ENCODE measurements around the gene NFIB. TPM values are rescaled to one million over a fixed set of nuclear protein-coding genes. Genes with fewer than 3 reads are reported as not detected.

Gene NFIB
- total and polyA plus RNA-seq, 2 donors from 2014 or later: 15.6 to 112 TPM

GRCh38 chr9:14191512-14191911 is 122.4 kb downstream of the NFIB start:
- Histone ChIP-seq H3K9me3 (ENCODE audit: control insufficient read depth in 2 of 3, insufficient read depth in 1 of 3, low read length in 3 of 3) (no peaks in the 10 kb centered on the region), H3K4me1 (ENCODE audit: control insufficient read depth in 2 of 3, insufficient read depth in 2 of 3, low read depth in 1 of 3, low read length in 3 of 3) (no peaks in the 10 kb centered on the region), H3K9ac (ENCODE audit: low read length in 3 of 3) (no peak overlapping the region), H3K27ac (ENCODE audit: low read depth in 2 of 2, low read length in 2 of 2) (no peak overlapping the region), H3K36me3 (ENCODE audit: control insufficient read depth in 2 of 3, insufficient read depth in 3 of 3, low read length in 3 of 3) (no peaks in the 10 kb centered on the region), H3K4me3 (ENCODE audit: low read length in 3 of 3) (no peak overlapping the region), H3K27me3 (ENCODE audit: control insufficient read depth, insufficient read depth, low read length) (no peaks in the 10 kb centered on the region)
- DNase-seq (no peak), FAIRE-seq (no peak)
- no peak for TF ChIP-seq CTCF (IDR thresholded peaks at IDR 0.05; ENCODE audit: borderline replicate concordance, extremely low read depth, insufficient read depth)
- intact Hi-C loops (cut with DNase I): no loop called here

GRCh38 chr9:14190240-14190639 is 123.7 kb downstream of the NFIB start:
- Histone ChIP-seq H3K9me3 (ENCODE audit: control insufficient read depth in 2 of 3, insufficient read depth in 1 of 3, low read length in 3 of 3) (no peaks in the 10 kb centered on the region), H3K36me3 (ENCODE audit: control insufficient read depth in 2 of 3, insufficient read depth in 3 of 3, low read length in 3 of 3) (no peaks in the 10 kb centered on the region), H3K4me3 (ENCODE audit: low read length in 3 of 3) (no peak overlapping the region), H3K9ac (ENCODE audit: low read length in 3 of 3) (no peak overlapping the region), H3K27ac (ENCODE audit: low read depth in 2 of 2, low read length in 2 of 2) (no peak overlapping the region), H3K27me3 (ENCODE audit: control insufficient read depth, insufficient read depth, low read length) (no peaks in the 10 kb centered on the region), H3K4me1 (ENCODE audit: control insufficient read depth in 2 of 3, insufficient read depth in 2 of 3, low read depth in 1 of 3, low read length in 3 of 3) (no peaks in the 10 kb centered on the region)
- intact Hi-C loops (cut with DNase I): no loop called here
- no peak for DNase-seq
- FAIRE-seq: no peak
- no peak for TF ChIP-seq CTCF (IDR thresholded peaks at IDR 0.05; ENCODE audit: borderline replicate concordance, extremely low read depth, insufficient read depth)

- no peak for TF ChIP-seq CTCF (IDR thresholded peaks at IDR 0.05; ENCODE audit: borderline replicate concordance, extremely low read depth, insufficient read depth)
- Histone ChIP-seq H3K9me3 (ENCODE audit: control insufficient read depth in 2 of 3, insufficient read depth in 1 of 3, low read length in 3 of 3) (no peaks in the 10 kb centered on the region), H3K4me1 (ENCODE audit: control insufficient read depth in 2 of 3, insufficient read depth in 2 of 3, low read depth in 1 of 3, low read length in 3 of 3) (no peaks in the 10 kb centered on the region), H3K27me3 (ENCODE audit: control insufficient read depth, insufficient read depth, low read length) (no peaks in the 10 kb centered on the region), H3K4me3 (ENCODE audit: low read length in 3 of 3) (no peak overlapping the region), H3K36me3 (ENCODE audit: control insufficient read depth in 2 of 3, insufficient read depth in 3 of 3, low read length in 3 of 3) (no peaks in the 10 kb centered on the region), H3K9ac (ENCODE audit: low read length in 3 of 3) (no peak overlapping the region), H3K27ac (ENCODE audit: low read depth in 2 of 2, low read length in 2 of 2) (no peak overlapping the region)
- DNase-seq (no peak), FAIRE-seq (no peak)
- intact Hi-C loops (cut with DNase I): no loop called here
Measured at GRCh38 chr9:14189578-14189977, 124.4 kb downstream of the NFIB start.

- no peaks in the 10 kb centered on the region for H3K27me3 ChIP-seq (ENCODE audit: control insufficient read depth, insufficient read depth, low read length)
- no peaks in the 10 kb centered on the region for H3K4me1 ChIP-seq (ENCODE audit: control insufficient read depth in 2 of 3, insufficient read depth in 2 of 3, low read depth in 1 of 3, low read length in 3 of 3)
- DNase-seq: no peak
- no peak overlapping the region for H3K27ac ChIP-seq (ENCODE audit: low read depth in 2 of 2, low read length in 2 of 2)
- no peak for FAIRE-seq
- intact Hi-C loops (cut with DNase I): no loop called here
- no peak overlapping the region for H3K9ac ChIP-seq (ENCODE audit: low read length in 3 of 3)
- no peaks in the 10 kb centered on the region for H3K9me3 ChIP-seq (ENCODE audit: control insufficient read depth in 2 of 3, insufficient read depth in 1 of 3, low read length in 3 of 3)
- TF ChIP-seq CTCF (IDR thresholded peaks at IDR 0.05; ENCODE audit: borderline replicate concordance, extremely low read depth, insufficient read depth): no peak
- no peaks in the 10 kb centered on the region for H3K36me3 ChIP-seq (ENCODE audit: control insufficient read depth in 2 of 3, insufficient read depth in 3 of 3, low read length in 3 of 3)
- no peak overlapping the region for H3K4me3 ChIP-seq (ENCODE audit: low read length in 3 of 3)
Measured at GRCh38 chr9:14189146-14189545, 124.8 kb downstream of the NFIB start.

Measured in kidney (tissue), 14 donors.